SW 1271 (cell line): ENCODE data around the gene OR2C1.

Experiments used
- DNase-seq, 2 experiments: peaks; one replicate each; lab custom pipeline; 2025; lab: John Stamatoyannopoulos, UW

OR2C1 gene

DNA sequence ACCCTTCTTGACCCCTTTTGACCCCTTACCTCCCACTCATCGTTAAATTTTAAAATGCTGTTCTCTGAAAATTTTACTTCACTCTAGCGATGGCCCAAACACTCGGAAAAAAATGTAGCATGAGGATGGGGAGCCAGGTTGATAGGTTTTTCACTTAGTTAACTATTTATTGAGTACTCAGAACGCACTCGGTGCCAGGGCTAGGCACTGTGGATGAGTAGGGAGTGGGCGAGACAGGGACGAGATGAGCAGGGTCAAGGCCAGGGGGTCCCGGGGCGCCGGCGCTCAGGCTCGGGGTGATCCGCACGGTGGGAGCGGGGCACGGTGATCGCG is 44.7 kb downstream of the OR2C1 start:
- no peak for DNase-seq

DNA sequence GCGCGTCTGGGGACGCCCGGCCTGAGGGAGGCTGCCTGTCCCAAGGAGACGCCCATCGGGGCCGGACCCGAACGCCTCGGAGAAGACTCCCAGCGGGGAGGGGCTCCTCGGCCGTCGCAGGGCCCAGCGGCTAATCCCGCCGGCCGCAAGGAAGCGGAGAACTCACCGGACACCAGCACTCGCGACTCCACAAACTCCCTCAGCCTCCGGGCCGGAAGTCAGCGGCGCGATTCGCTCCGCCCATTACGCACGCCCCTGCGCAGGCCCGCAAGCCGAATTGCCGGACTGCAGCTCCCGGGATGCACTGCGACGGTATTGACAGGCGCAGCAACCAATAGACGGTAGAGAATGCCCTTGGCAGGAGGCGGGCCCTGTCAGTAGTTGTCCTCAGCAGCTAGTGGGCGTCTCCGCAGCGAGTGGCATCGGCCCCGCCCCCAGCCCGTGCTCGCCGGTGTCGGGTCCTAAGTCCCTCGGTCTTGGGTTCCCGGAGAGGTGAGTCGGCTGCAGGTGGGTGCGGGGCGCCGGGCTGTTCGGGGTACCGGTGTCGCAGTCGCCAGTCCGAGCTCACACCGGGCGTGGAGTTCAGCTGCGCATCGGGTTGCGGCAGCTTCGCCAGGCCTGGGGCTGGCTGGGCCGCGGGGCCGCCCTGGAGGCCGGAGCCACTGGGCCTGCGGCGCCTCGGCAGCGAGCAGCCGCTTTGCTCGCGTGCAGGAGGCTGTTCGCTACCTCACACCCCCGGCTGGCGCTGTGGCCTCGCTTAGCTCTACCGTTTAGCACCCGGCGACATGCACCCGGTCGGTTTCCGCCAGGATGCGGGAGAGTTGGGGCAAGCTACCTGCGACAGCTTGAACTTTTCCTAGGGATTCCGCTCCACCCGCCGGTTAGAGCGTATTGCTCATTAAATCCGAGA is 45.3 kb downstream of the OR2C1 start, which contains the start of the genes ZNF174 and ZSCAN32:
ZNF174 (plus strand) TSS at position 437 of the 910 bp plus-strand sequence. CDS start 790 bp downstream, outside the sequence.
ZSCAN32 (minus strand) TSS at position 226 of the 910 bp plus-strand sequence. CDS start 3,447 bp downstream, outside the sequence.
- peak; percentile 81 to 97 for DNase-seq

DNA sequence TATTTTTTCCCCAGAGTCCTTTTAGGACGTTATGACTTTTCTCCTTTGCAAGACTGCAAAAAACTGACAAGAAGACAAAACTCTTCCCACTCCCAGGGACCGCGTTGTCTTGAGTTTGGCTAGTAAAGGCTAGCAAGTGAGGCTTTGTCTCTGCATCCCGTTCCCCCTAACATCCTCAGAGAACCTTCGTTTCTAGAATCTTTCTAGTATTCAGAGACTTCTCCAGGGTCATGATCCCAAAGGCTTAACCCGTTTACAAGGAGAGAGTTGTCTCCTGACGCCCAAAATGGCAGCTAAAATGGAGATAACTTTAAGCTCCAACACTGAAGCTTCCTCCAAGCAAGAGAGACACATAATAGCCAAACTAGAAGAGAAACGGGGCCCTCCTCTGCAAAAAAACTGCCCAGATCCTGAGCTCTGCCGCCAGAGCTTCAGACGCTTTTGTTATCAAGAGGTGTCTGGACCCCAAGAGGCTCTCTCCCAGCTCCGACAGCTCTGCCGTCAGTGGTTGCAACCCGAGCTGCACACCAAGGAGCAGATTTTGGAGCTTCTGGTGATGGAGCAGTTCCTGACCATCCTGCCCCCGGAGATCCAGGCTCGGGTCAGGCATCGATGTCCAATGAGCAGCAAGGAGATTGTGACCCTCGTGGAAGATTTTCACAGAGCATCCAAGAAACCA is 46.2 kb downstream of the OR2C1 start:
- DNase-seq, result no peak
